ENCODE measurements around the gene TSPEAR. TPM values are rescaled to one million over a fixed set of nuclear protein-coding genes. Genes with fewer than 3 reads are reported as not detected.

TSPEAR gene
- total RNA-seq, 4 donors from 2014 or later = under 0.01 to 0.23 TPM; not detected in 2

GRCh38 chr21:44567481-44568171 is 143.7 kb downstream of the TSPEAR start:
- no peak for TF ChIP-seq EP300 (IDR thresholded peaks at IDR 0.05)
- no peak for TF ChIP-seq POLR2AphosphoS5 (IDR thresholded peaks at IDR 0.05)
- TF ChIP-seq CTCF (IDR thresholded peaks at IDR 0.05) = no peak
- TF ChIP-seq POLR2A (IDR thresholded peaks at IDR 0.05; ENCODE audit: low read depth) = no peak
- intact Hi-C loops (cut with DNase I) = no loop called here
- peak; percentile 92 for DNase-seq (ENCODE audit: extremely low spot score)
- Histone ChIP-seq H3K36me3 (no peaks in the 10 kb centered on the region), H3K27me3 (peaks cover 0 to 26% (median 0%) of the 10 kb centered on the region in 4 donors), H3K4me1 (no peaks in the 10 kb centered on the region), H3K27ac (replicated peaks in 1 of 4) (no peak overlapping the region), H3K4me3 (no peak overlapping the region), H3K9me3 (peaks cover 0 to 14% (median 5%) of the 10 kb centered on the region in 4 donors)
- 90% methylated on average over 17 of the region's 18 CpGs for WGBS

GRCh38 chr21:44566403-44566802 is 145.0 kb downstream of the TSPEAR start:
- no peak overlapping the region for H3K27ac ChIP-seq (replicated peaks in 1 of 4)
- peaks cover 0 to 10% (median 5%) of the 10 kb centered on the region in 4 donors for H3K9me3 ChIP-seq
- H3K27me3 ChIP-seq = peaks cover 0 to 26% (median 0%) of the 10 kb centered on the region in 4 donors
- intact Hi-C loops (cut with DNase I) = no loop called here
- no peaks in the 10 kb centered on the region for H3K4me1 ChIP-seq
- no peaks in the 10 kb centered on the region for H3K36me3 ChIP-seq
- no peak overlapping the region for H3K4me3 ChIP-seq
- WGBS = 58% methylated on average over 1 of the region's 1 CpG
- no peak for TF ChIP-seq POLR2AphosphoS5 (IDR thresholded peaks at IDR 0.05)
- TF ChIP-seq POLR2A (IDR thresholded peaks at IDR 0.05; ENCODE audit: low read depth) = no peak
- TF ChIP-seq CTCF (IDR thresholded peaks at IDR 0.05) = no peak
- TF ChIP-seq EP300 (IDR thresholded peaks at IDR 0.05) = no peak
- no peak for DNase-seq (ENCODE audit: extremely low spot score)

- Histone ChIP-seq H3K36me3 (no peaks in the 10 kb centered on the region), H3K4me1 (no peaks in the 10 kb centered on the region), H3K27me3 (peaks cover 0 to 21% (median 0%) of the 10 kb centered on the region in 4 donors), H3K27ac (replicated peaks in 1 of 4) (no peak overlapping the region), H3K4me3 (no peak overlapping the region), H3K9me3 (peaks cover 0 to 6% (median 2%) of the 10 kb centered on the region in 4 donors)
- DNase-seq (ENCODE audit: extremely low spot score) = no peak
- TF ChIP-seq CTCF (IDR thresholded peaks at IDR 0.05) = no peak
- TF ChIP-seq POLR2AphosphoS5 (IDR thresholded peaks at IDR 0.05) = no peak
- no peak for TF ChIP-seq EP300 (IDR thresholded peaks at IDR 0.05)
- TF ChIP-seq POLR2A (IDR thresholded peaks at IDR 0.05; ENCODE audit: low read depth) = no peak
- WGBS = 84% methylated on average over 1 of the region's 1 CpG
- intact Hi-C loops (cut with DNase I) = no loop called here
Observed at GRCh38 chr21:44564886-44565598, 146.3 kb downstream of the TSPEAR start.

- no peak for TF ChIP-seq EP300 (IDR thresholded peaks at IDR 0.05)
- TF ChIP-seq POLR2A (IDR thresholded peaks at IDR 0.05; ENCODE audit: low read depth) = no peak
- TF ChIP-seq CTCF (IDR thresholded peaks at IDR 0.05) = no peak
- TF ChIP-seq POLR2AphosphoS5 (IDR thresholded peaks at IDR 0.05) = no peak
- intact Hi-C loops (cut with DNase I) = no loop called here
- 91% methylated on average over 1 of the region's 1 CpG for WGBS
- no peaks in the 10 kb centered on the region for H3K4me1 ChIP-seq
- H3K27me3 ChIP-seq = peaks cover 0 to 12% (median 0%) of the 10 kb centered on the region in 4 donors
- no peak overlapping the region for H3K27ac ChIP-seq (replicated peaks in 1 of 4)
- no peak overlapping the region for H3K4me3 ChIP-seq
- H3K36me3 ChIP-seq = no peaks in the 10 kb centered on the region
- DNase-seq (ENCODE audit: extremely low spot score) = no peak
- H3K9me3 ChIP-seq = peaks cover 0 to 12% (median 4%) of the 10 kb centered on the region in 4 donors
Observed at GRCh38 chr21:44564099-44564498, 147.3 kb downstream of the TSPEAR start.
